ENCODE data around the gene FGD5.

DNA sequence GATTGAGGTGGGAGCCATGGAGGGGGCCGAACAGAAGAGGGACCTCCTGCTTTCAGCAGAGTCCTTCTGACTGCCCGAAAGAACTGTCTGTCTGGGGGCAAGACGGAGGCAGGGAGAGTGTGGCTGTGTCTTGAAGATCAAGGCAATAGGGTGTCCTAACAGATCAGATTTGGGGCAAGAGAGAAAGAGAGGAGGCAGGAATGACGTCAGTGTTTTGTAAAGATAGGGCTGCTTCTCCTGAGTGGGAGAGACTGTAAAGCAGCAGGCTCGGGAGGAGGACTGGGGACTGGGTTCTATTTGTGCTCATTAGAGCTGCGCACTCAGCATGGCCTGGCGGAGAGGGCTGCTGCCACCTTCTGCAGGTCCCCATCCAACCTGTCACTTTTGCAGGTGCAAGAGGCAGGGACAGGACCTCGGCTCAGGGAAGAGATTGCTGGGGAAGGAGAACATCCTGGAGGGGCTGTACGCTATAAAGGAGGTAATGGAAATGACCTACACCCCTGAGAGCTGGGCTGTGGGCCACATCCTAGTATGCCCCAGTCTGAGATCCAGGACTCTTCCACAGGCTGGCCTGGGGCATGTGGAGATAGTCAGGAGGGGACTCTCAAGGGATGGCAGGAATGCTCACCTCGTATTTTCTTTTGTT, 29.0 kb upstream of the FGD5 start:
- TF ChIP-seq SIN3A (IDR thresholded peaks at IDR 0.05; ENCODE audit: borderline replicate concordance, insufficient read depth, low read length): no peak
- TF ChIP-seq, protein P1, sequence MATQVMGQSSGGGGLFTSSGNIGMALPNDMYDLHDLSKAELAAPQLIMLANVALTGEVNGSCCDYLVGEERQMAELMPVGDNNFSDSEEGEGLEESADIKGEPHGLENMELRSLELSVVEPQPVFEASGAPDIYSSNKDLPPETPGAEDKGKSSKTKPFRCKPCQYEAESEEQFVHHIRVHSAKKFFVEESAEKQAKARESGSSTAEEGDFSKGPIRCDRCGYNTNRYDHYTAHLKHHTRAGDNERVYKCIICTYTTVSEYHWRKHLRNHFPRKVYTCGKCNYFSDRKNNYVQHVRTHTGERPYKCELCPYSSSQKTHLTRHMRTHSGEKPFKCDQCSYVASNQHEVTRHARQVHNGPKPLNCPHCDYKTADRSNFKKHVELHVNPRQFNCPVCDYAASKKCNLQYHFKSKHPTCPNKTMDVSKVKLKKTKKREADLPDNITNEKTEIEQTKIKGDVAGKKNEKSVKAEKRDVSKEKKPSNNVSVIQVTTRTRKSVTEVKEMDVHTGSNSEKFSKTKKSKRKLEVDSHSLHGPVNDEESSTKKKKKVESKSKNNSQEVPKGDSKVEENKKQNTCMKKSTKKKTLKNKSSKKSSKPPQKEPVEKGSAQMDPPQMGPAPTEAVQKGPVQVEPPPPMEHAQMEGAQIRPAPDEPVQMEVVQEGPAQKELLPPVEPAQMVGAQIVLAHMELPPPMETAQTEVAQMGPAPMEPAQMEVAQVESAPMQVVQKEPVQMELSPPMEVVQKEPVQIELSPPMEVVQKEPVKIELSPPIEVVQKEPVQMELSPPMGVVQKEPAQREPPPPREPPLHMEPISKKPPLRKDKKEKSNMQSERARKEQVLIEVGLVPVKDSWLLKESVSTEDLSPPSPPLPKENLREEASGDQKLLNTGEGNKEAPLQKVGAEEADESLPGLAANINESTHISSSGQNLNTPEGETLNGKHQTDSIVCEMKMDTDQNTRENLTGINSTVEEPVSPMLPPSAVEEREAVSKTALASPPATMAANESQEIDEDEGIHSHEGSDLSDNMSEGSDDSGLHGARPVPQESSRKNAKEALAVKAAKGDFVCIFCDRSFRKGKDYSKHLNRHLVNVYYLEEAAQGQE (IDR thresholded peaks at IDR 0.05; ENCODE audit: insufficient read depth in 1 of 2, low read depth in 2 of 2, low read length in 2 of 2): no peak
- TF ChIP-seq POLR2AphosphoS5 (IDR thresholded peaks at IDR 0.05; ENCODE audit: low read depth, low read length): no peak

All from PFSK-1 (cell line).